Spleen (tissue), 7 donors: ENCODE measurements around the gene C14orf132.

Experiments used
- POLR2A ChIP-seq, 3 donors: fragments of 450-650 bp; IDR thresholded peaks; one replicate each; pipeline ENCODE4 v1.5.1; 2017; ENCODE audit warnings: antibody characterized with exemption in 3 of 3, mild to moderate bottlenecking in 1 of 3
- TF ChIP-seq, protein P1 (sequence below), 11 experiments: fragments of 200-600 bp in 7 of 11; fragments of 450-650 bp in 4 of 11; sonication (generic) in 4 of 11; IDR thresholded peaks in 8 of 11; conservative IDR thresholded peaks in 3 of 11; 1 replicate in 7 of 11; 2 replicates in 4 of 11; pipeline versions ENCODE4 v1.4.0 to v1.8.0; 2016 to 2021; ENCODE audit warnings: antibody characterized with exemption in 11 of 11, inconsistent platforms in 4 of 11, mild to moderate bottlenecking in 1 of 11
- donor health status: DM: no; HTN: no; CAD: no; lungs with moderate emphysema.
- donor health status: DM: no; HTN: no; CAD: no.
- donor health status: DM: no; HTN: no; CAD: no.

DNA sequence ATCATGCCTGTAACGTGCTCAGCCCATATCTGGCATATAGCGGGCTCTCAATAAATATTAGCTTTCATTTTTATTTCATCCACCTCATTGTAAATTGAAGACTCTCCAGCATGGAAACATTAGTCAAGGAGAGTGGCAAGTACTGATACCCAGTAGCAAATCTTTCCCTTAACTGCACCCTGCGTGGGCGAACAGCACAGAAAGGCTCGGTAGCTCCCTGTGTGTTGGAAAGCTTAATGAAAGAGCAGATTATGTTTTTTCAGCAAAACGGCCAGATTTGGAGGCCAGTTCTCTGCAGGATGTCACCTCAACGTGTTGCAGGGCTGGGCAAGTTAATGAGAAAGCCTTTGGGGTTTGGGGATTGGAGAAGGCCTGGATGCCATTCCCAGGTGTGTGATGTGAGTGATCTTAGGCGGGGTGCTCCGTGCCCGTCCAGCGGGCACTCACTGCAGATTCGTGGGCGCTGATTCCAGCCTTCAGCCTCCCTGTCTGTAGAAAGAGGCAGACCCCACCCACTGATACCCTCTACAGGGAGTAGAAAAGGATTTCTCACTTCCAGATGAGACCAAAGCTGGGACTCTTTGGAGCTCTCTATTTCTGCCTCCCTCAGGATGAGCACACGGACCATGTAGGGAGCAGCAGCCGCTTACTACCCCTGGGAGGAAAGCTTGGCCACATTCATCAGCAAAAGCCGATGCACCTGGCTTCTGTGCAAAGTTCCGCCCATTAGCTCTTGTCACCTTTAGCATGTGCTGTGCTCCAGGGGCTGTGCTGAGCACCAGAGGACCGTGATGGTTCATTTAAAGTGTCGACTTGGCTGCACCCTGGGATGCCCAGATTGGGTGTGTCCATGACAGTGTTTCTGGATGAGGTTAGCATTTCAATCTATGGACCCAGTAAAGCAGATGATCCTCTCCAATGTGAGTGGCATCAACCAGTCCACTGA, 29.1 kb downstream of the C14orf132 start:
- TF ChIP-seq, protein P1, sequence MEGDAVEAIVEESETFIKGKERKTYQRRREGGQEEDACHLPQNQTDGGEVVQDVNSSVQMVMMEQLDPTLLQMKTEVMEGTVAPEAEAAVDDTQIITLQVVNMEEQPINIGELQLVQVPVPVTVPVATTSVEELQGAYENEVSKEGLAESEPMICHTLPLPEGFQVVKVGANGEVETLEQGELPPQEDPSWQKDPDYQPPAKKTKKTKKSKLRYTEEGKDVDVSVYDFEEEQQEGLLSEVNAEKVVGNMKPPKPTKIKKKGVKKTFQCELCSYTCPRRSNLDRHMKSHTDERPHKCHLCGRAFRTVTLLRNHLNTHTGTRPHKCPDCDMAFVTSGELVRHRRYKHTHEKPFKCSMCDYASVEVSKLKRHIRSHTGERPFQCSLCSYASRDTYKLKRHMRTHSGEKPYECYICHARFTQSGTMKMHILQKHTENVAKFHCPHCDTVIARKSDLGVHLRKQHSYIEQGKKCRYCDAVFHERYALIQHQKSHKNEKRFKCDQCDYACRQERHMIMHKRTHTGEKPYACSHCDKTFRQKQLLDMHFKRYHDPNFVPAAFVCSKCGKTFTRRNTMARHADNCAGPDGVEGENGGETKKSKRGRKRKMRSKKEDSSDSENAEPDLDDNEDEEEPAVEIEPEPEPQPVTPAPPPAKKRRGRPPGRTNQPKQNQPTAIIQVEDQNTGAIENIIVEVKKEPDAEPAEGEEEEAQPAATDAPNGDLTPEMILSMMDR (IDR thresholded peaks at IDR 0.05 in 8 of 11, conservative IDR thresholded peaks at IDR 0.05 in 3 of 11): no peak
- no peak for TF ChIP-seq POLR2A (IDR thresholded peaks at IDR 0.05)
